ENCODE measurements around the gene STAG2. TPM values are rescaled to one million over a fixed set of nuclear protein-coding genes. Genes with fewer than 3 reads are reported as not detected.
"Not testable (repeated sequence)": the region's sequence is repeated elsewhere in the genome, so short reads cannot be mapped to it uniquely, and the experiment has no call there.

Gene STAG2
- 46.4 TPM for polyA plus RNA-seq (2012; ENCODE audit: missing spikeins)

- DNase-seq (ENCODE audit: insufficient read length): peak; percentile 20
- peak; percentile 78 for FAIRE-seq
- TF ChIP-seq TAF1 (IDR thresholded peaks at IDR 0.05; ENCODE audit: borderline replicate concordance, low read depth, low read length) (peak; percentile 56; the same call in 1 of the 2 replicates), POLR2AphosphoS5 (IDR thresholded peaks at IDR 0.05; ENCODE audit: low read depth, low read length) (no peak), POLR2A (IDR thresholded peaks at IDR 0.05; ENCODE audit: low read depth, low read length) (peak; percentile 55; the same call in 1 of the 2 replicates)
Measured at GRCh38 chrX:123961268-123962005, at the start of gene STAG2. STAG2 (plus strand) TSS chrX:123961706; CDS start chrX:124022628, 60,922 bp downstream.

- TF ChIP-seq TAF1 (IDR thresholded peaks at IDR 0.05; ENCODE audit: borderline replicate concordance, low read depth, low read length): no peak
- no peak for TF ChIP-seq POLR2A (IDR thresholded peaks at IDR 0.05; ENCODE audit: low read depth, low read length)
- TF ChIP-seq POLR2AphosphoS5 (IDR thresholded peaks at IDR 0.05; ENCODE audit: low read depth, low read length): no peak
- FAIRE-seq: no peak
- DNase-seq (ENCODE audit: insufficient read length): no peak
Measured at GRCh38 chrX:123917069-123917468, 44.4 kb upstream of the STAG2 start.

GRCh38 chrX:123918106-123918721, 43.3 kb upstream of the STAG2 start:
- FAIRE-seq (no peak), DNase-seq (ENCODE audit: insufficient read length) (no peak)
- TF ChIP-seq TAF1 (IDR thresholded peaks at IDR 0.05; ENCODE audit: borderline replicate concordance, low read depth, low read length): no peak
- no peak for TF ChIP-seq POLR2AphosphoS5 (IDR thresholded peaks at IDR 0.05; ENCODE audit: low read depth, low read length)
- no peak for TF ChIP-seq POLR2A (IDR thresholded peaks at IDR 0.05; ENCODE audit: low read depth, low read length)

- FAIRE-seq: no peak
- no peak for DNase-seq (ENCODE audit: insufficient read length)
- TF ChIP-seq POLR2A (IDR thresholded peaks at IDR 0.05; ENCODE audit: low read depth, low read length) (no peak), POLR2AphosphoS5 (IDR thresholded peaks at IDR 0.05; ENCODE audit: low read depth, low read length) (no peak), TAF1 (IDR thresholded peaks at IDR 0.05; ENCODE audit: borderline replicate concordance, low read depth, low read length) (no peak)
Measured at GRCh38 chrX:123920105-123920785, 41.3 kb upstream of the STAG2 start.

DNA sequence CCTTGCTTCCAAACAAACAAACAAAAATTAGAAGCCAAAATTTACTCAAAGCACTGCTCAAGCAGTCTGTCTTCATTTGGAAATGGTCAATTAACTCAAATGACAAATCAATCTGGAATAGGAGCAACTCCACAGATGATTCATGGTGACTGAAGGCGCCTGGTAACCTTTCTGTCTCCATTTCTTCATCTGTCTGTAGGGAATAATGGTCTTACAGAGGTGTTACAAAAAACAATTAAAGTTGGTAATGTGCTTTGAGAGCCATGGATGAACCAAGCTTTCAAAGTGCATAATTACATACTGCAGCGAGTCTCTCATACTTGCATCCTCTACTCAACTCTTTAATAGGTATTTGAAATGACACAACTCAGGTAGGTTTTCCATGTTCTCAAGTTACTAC, 38.3 kb upstream of the STAG2 start:
- TF ChIP-seq POLR2A (IDR thresholded peaks at IDR 0.05; ENCODE audit: low read depth, low read length): no peak
- TF ChIP-seq TAF1 (IDR thresholded peaks at IDR 0.05; ENCODE audit: borderline replicate concordance, low read depth, low read length): no peak
- no peak for TF ChIP-seq POLR2AphosphoS5 (IDR thresholded peaks at IDR 0.05; ENCODE audit: low read depth, low read length)
- FAIRE-seq: no peak

GRCh38 chrX:123924186-123924585, 37.3 kb upstream of the STAG2 start:
- FAIRE-seq (no peak), DNase-seq (ENCODE audit: insufficient read length) (no peak)
- no peak for TF ChIP-seq TAF1 (IDR thresholded peaks at IDR 0.05; ENCODE audit: borderline replicate concordance, low read depth, low read length)
- no peak for TF ChIP-seq POLR2A (IDR thresholded peaks at IDR 0.05; ENCODE audit: low read depth, low read length)

More for the DNA sequence above, 38.3 kb upstream of the STAG2 start:
- DNase-seq (ENCODE audit: insufficient read length): no peak

- DNase-seq (ENCODE audit: insufficient read length): no peak
- no peak for FAIRE-seq
- TF ChIP-seq POLR2AphosphoS5 (IDR thresholded peaks at IDR 0.05; ENCODE audit: low read depth, low read length) (no peak), POLR2A (IDR thresholded peaks at IDR 0.05; ENCODE audit: low read depth, low read length) (no peak), TAF1 (IDR thresholded peaks at IDR 0.05; ENCODE audit: borderline replicate concordance, low read depth, low read length) (no peak)
Measured at GRCh38 chrX:123927845-123928244, 33.7 kb upstream of the STAG2 start.

DNA sequence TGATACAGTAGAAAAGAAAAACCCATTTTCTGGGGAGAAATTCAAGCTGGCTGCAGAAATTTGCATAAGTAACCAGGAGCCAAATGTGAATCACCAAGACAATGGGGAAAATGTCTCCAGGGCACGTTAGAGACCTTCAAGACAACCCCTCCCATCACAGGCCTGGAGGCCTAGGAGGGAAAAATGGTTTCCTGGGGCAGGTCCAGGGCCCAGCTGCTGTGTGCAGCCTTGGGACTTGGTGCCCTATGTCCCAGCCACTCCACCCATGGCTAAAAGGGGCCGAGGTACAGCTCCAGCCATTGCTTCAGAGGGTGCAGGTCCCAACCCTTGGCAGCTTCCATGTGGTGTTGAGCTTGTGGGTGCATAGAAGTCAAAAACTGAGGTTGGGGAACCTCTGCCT, 29.5 kb upstream of the STAG2 start:
- not testable (repeated sequence) for DNase-seq (ENCODE audit: insufficient read length); FAIRE-seq

GRCh38 chrX:123943074-123943473, 18.4 kb upstream of the STAG2 start:
- FAIRE-seq: no peak
- DNase-seq (ENCODE audit: insufficient read length): no peak
- TF ChIP-seq POLR2A (IDR thresholded peaks at IDR 0.05; ENCODE audit: low read depth, low read length) (no peak), TAF1 (IDR thresholded peaks at IDR 0.05; ENCODE audit: borderline replicate concordance, low read depth, low read length) (no peak), POLR2AphosphoS5 (IDR thresholded peaks at IDR 0.05; ENCODE audit: low read depth, low read length) (no peak)

GRCh38 chrX:123943488-123943887, 18.0 kb upstream of the STAG2 start:
- TF ChIP-seq POLR2AphosphoS5 (IDR thresholded peaks at IDR 0.05; ENCODE audit: low read depth, low read length) (no peak), POLR2A (IDR thresholded peaks at IDR 0.05; ENCODE audit: low read depth, low read length) (no peak), TAF1 (IDR thresholded peaks at IDR 0.05; ENCODE audit: borderline replicate concordance, low read depth, low read length) (no peak)
- DNase-seq (ENCODE audit: insufficient read length) (no peak), FAIRE-seq (no peak)

DNA sequence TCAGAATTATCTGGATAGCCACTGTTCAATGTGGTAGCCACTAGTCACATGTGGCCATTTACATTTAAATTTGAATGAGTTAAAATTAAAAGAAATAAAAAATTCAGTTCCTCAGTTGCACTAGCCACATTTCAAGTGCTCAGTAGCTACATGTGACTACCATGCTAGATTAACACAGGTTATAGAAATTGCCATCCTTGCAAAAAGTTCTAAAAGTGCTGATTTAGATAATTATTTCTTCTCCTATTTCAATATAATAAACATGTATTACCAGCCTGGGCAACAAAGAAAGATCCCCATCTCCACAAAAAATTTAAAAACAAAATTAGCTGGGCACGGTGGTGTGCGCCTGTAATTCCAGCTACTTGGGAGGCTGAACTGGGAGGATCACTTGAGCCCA, 11.7 kb upstream of the STAG2 start:
- DNase-seq (ENCODE audit: insufficient read length) (no peak), FAIRE-seq (no peak)
- TF ChIP-seq POLR2AphosphoS5 (IDR thresholded peaks at IDR 0.05; ENCODE audit: low read depth, low read length) (no peak), POLR2A (IDR thresholded peaks at IDR 0.05; ENCODE audit: low read depth, low read length) (no peak), TAF1 (IDR thresholded peaks at IDR 0.05; ENCODE audit: borderline replicate concordance, low read depth, low read length) (no peak)
